ENCODE results near the gene SLC26A11.

SLC26A11 gene

GRCh38 chr17:80248894-80249710 is 28.9 kb downstream of the SLC26A11 start:
- Histone ChIP-seq H3K4me3 (ENCODE audit: insufficient read length, low read depth) (no peak overlapping the region), H3K9me3 (ENCODE audit: insufficient read depth, low read length) (no peaks in the 10 kb centered on the region), H3K27me3 (ENCODE audit: insufficient read depth, insufficient read length) (no peaks in the 10 kb centered on the region), H3K36me3 (ENCODE audit: insufficient read depth, insufficient read length, low read length) (peaks cover 69% of the 10 kb centered on the region), H3K4me1 (ENCODE audit: insufficient read depth, insufficient read length) (peaks cover 5% of the 10 kb centered on the region), H3K9ac (ENCODE audit: insufficient read length, low read depth) (no peak overlapping the region)
- DNase-seq (ENCODE audit: low read depth, low spot score): no peak
- no peak for TF ChIP-seq YY1 (IDR thresholded peaks at IDR 0.05; ENCODE audit: insufficient read depth, insufficient read length)
- no peak for TF ChIP-seq SUZ12 (IDR thresholded peaks at IDR 0.05; ENCODE audit: extremely low read depth, insufficient read depth, insufficient read length)
- TF ChIP-seq ZNF274 (IDR thresholded peaks at IDR 0.05; ENCODE audit: low read depth, low read length): no peak

- Histone ChIP-seq H3K36me3 (ENCODE audit: insufficient read depth, insufficient read length, low read length) (peaks cover 46% of the 10 kb centered on the region), H3K9ac (ENCODE audit: insufficient read length, low read depth) (no peak overlapping the region), H3K27me3 (ENCODE audit: insufficient read depth, insufficient read length) (no peaks in the 10 kb centered on the region), H3K9me3 (ENCODE audit: insufficient read depth, low read length) (no peaks in the 10 kb centered on the region), H3K4me3 (ENCODE audit: insufficient read length, low read depth) (no peak overlapping the region), H3K4me1 (ENCODE audit: insufficient read depth, insufficient read length) (peaks cover 5% of the 10 kb centered on the region)
- TF ChIP-seq ZNF274 (IDR thresholded peaks at IDR 0.05; ENCODE audit: low read depth, low read length) (no peak), SUZ12 (IDR thresholded peaks at IDR 0.05; ENCODE audit: extremely low read depth, insufficient read depth, insufficient read length) (no peak), YY1 (IDR thresholded peaks at IDR 0.05; ENCODE audit: insufficient read depth, insufficient read length) (no peak)
- no peak for DNase-seq (ENCODE audit: low read depth, low spot score)
Observed at GRCh38 chr17:80251966-80252365, 31.7 kb downstream of the SLC26A11 start.

GRCh38 chr17:80252871-80253270 is 32.6 kb downstream of the SLC26A11 start:
- Histone ChIP-seq H3K36me3 (ENCODE audit: insufficient read depth, insufficient read length, low read length) (peaks cover 40% of the 10 kb centered on the region), H3K4me1 (ENCODE audit: insufficient read depth, insufficient read length) (peaks cover 12% of the 10 kb centered on the region), H3K27me3 (ENCODE audit: insufficient read depth, insufficient read length) (no peaks in the 10 kb centered on the region), H3K9ac (ENCODE audit: insufficient read length, low read depth) (no peak overlapping the region), H3K9me3 (ENCODE audit: insufficient read depth, low read length) (no peaks in the 10 kb centered on the region), H3K4me3 (ENCODE audit: insufficient read length, low read depth) (no peak overlapping the region)
- no peak for DNase-seq (ENCODE audit: low read depth, low spot score)
- TF ChIP-seq SUZ12 (IDR thresholded peaks at IDR 0.05; ENCODE audit: extremely low read depth, insufficient read depth, insufficient read length): no peak
- TF ChIP-seq YY1 (IDR thresholded peaks at IDR 0.05; ENCODE audit: insufficient read depth, insufficient read length): no peak
- TF ChIP-seq ZNF274 (IDR thresholded peaks at IDR 0.05; ENCODE audit: low read depth, low read length): no peak

- DNase-seq (ENCODE audit: low read depth, low spot score): no peak
- H3K4me3 ChIP-seq (ENCODE audit: insufficient read length, low read depth): no peak overlapping the region
- H3K4me1 ChIP-seq (ENCODE audit: insufficient read depth, insufficient read length): peaks cover 12% of the 10 kb centered on the region
- H3K9ac ChIP-seq (ENCODE audit: insufficient read length, low read depth): no peak overlapping the region
- no peaks in the 10 kb centered on the region for H3K27me3 ChIP-seq (ENCODE audit: insufficient read depth, insufficient read length)
- TF ChIP-seq ZNF274 (IDR thresholded peaks at IDR 0.05; ENCODE audit: low read depth, low read length) (no peak), YY1 (IDR thresholded peaks at IDR 0.05; ENCODE audit: insufficient read depth, insufficient read length) (no peak), SUZ12 (IDR thresholded peaks at IDR 0.05; ENCODE audit: extremely low read depth, insufficient read depth, insufficient read length) (no peak)
- H3K9me3 ChIP-seq (ENCODE audit: insufficient read depth, low read length): no peaks in the 10 kb centered on the region
- H3K36me3 ChIP-seq (ENCODE audit: insufficient read depth, insufficient read length, low read length): peaks cover 33% of the 10 kb centered on the region
Observed at GRCh38 chr17:80253631-80254395, 33.6 kb downstream of the SLC26A11 start.

- TF ChIP-seq ZNF274 (IDR thresholded peaks at IDR 0.05; ENCODE audit: low read depth, low read length) (no peak), YY1 (IDR thresholded peaks at IDR 0.05; ENCODE audit: insufficient read depth, insufficient read length) (no peak), SUZ12 (IDR thresholded peaks at IDR 0.05; ENCODE audit: extremely low read depth, insufficient read depth, insufficient read length) (no peak)
- no peaks in the 10 kb centered on the region for H3K9me3 ChIP-seq (ENCODE audit: insufficient read depth, low read length)
- H3K4me1 ChIP-seq (ENCODE audit: insufficient read depth, insufficient read length): peaks cover 11% of the 10 kb centered on the region
- no peak overlapping the region for H3K9ac ChIP-seq (ENCODE audit: insufficient read length, low read depth)
- no peak for DNase-seq (ENCODE audit: low read depth, low spot score)
- H3K4me3 ChIP-seq (ENCODE audit: insufficient read length, low read depth): no peak overlapping the region
- peaks cover 27% of the 10 kb centered on the region for H3K36me3 ChIP-seq (ENCODE audit: insufficient read depth, insufficient read length, low read length)
- H3K27me3 ChIP-seq (ENCODE audit: insufficient read depth, insufficient read length): no peaks in the 10 kb centered on the region
Observed at GRCh38 chr17:80254396-80255251, 34.4 kb downstream of the SLC26A11 start.

GRCh38 chr17:80256034-80256350 is 35.8 kb downstream of the SLC26A11 start:
- no peaks in the 10 kb centered on the region for H3K9me3 ChIP-seq (ENCODE audit: insufficient read depth, low read length)
- H3K4me3 ChIP-seq (ENCODE audit: insufficient read length, low read depth): no peak overlapping the region
- no peak overlapping the region for H3K9ac ChIP-seq (ENCODE audit: insufficient read length, low read depth)
- TF ChIP-seq YY1 (IDR thresholded peaks at IDR 0.05; ENCODE audit: insufficient read depth, insufficient read length): no peak
- no peak for TF ChIP-seq SUZ12 (IDR thresholded peaks at IDR 0.05; ENCODE audit: extremely low read depth, insufficient read depth, insufficient read length)
- TF ChIP-seq ZNF274 (IDR thresholded peaks at IDR 0.05; ENCODE audit: low read depth, low read length): no peak
- H3K4me1 ChIP-seq (ENCODE audit: insufficient read depth, insufficient read length): peaks cover 14% of the 10 kb centered on the region
- peaks cover 22% of the 10 kb centered on the region for H3K36me3 ChIP-seq (ENCODE audit: insufficient read depth, insufficient read length, low read length)
- DNase-seq (ENCODE audit: low read depth, low spot score): no peak
- H3K27me3 ChIP-seq (ENCODE audit: insufficient read depth, insufficient read length): no peaks in the 10 kb centered on the region

Data from NT2/D1 (cell line).